ENCODE results near the gene CNOT3. TPM values are rescaled to one million over a fixed set of nuclear protein-coding genes. Genes with fewer than 3 reads are reported as not detected.
"Not testable (repeated sequence)": the region's sequence is repeated elsewhere in the genome, so short reads cannot be mapped to it uniquely, and the experiment has no call there.

The CNOT3 gene
- total RNA-seq, 1 donor from 2014 or later = 3.7 TPM

- no peak for FAIRE-seq
These were observed 51.7 kb downstream of the CNOT3 start, which contains the start of gene MBOAT7 for GRCh38 chr19:54189145-54189734. TSS of gene MBOAT7 (minus strand) at chr19:54189580. CDS start at chr19:54188508, 1,072 bp downstream.

GRCh38 chr19:54189735-54190502 lies 52.4 kb downstream of the CNOT3 start:
- DNase-seq (ENCODE audit: low spot score in 2 of 2) (peak in 1 of 2 donors; percentile 98), FAIRE-seq (peak; percentile 98)

More at GRCh38 chr19:54189145-54189734, 51.7 kb downstream of the CNOT3 start, which contains the start of gene MBOAT7:
- DNase-seq (ENCODE audit: low spot score in 2 of 2) = peak in 1 of 2 donors; percentile 98

GRCh38 chr19:54190503-54191010 lies 53.0 kb downstream of the CNOT3 start:
- DNase-seq (ENCODE audit: low spot score in 2 of 2) = peak; percentile 87 to 94
- peak; percentile 95 for FAIRE-seq

GRCh38 chr19:54191011-54191810 lies 53.6 kb downstream of the CNOT3 start, which contains the start of gene TSEN34:
TSS of gene TSEN34 (plus strand) at chr19:54191308. CDS start at chr19:54191365, 57 bp downstream.
- FAIRE-seq (no peak), DNase-seq (ENCODE audit: low spot score in 2 of 2) (peak; percentile 71 to 83)

GRCh38 chr19:54191811-54192453 lies 54.4 kb downstream of the CNOT3 start:
- no peak for FAIRE-seq
- no peak for DNase-seq (ENCODE audit: low spot score in 2 of 2)

GRCh38 chr19:54193011-54193410 lies 55.4 kb downstream of the CNOT3 start:
- DNase-seq (ENCODE audit: low spot score in 2 of 2) (no peak), FAIRE-seq (no peak)

GRCh38 chr19:54194463-54194862 lies 56.9 kb downstream of the CNOT3 start:
- not testable (repeated sequence) for DNase-seq (ENCODE audit: low spot score in 2 of 2); FAIRE-seq

GRCh38 chr19:54196536-54196935 lies 59.0 kb downstream of the CNOT3 start:
- DNase-seq (ENCODE audit: low spot score in 2 of 2) (no peak), FAIRE-seq (no peak)

- no peak for DNase-seq (ENCODE audit: low spot score in 2 of 2)
- FAIRE-seq = no peak
These were observed 59.6 kb downstream of the CNOT3 start for GRCh38 chr19:54197121-54197520.

- DNase-seq (ENCODE audit: low spot score in 2 of 2) (no peak), FAIRE-seq (no peak)
These were observed 61.8 kb downstream of the CNOT3 start for GRCh38 chr19:54199401-54199800.

GRCh38 chr19:54201172-54201701 lies 63.7 kb downstream of the CNOT3 start:
- no peak for DNase-seq (ENCODE audit: low spot score in 2 of 2)
- no peak for FAIRE-seq

- no peak for FAIRE-seq
These were observed 64.4 kb downstream of the CNOT3 start for GRCh38 chr19:54201980-54202379.

GRCh38 chr19:54203151-54203611 lies 65.6 kb downstream of the CNOT3 start:
- FAIRE-seq = no peak
- DNase-seq (ENCODE audit: low spot score in 2 of 2) = no peak

More at GRCh38 chr19:54201980-54202379, 64.4 kb downstream of the CNOT3 start:
- DNase-seq (ENCODE audit: low spot score in 2 of 2) = no peak

- FAIRE-seq (no peak), DNase-seq (ENCODE audit: low spot score in 2 of 2) (no peak)
These were observed 67.4 kb downstream of the CNOT3 start for GRCh38 chr19:54204767-54205468.

Other genes with a start within 250 kb of the CNOT3 start
- gene CACNG7, start 228.5 kb upstream of the CNOT3 start, total RNA-seq = 4.9 TPM
- gene CACNG8, start 174.8 kb upstream of the CNOT3 start, total RNA-seq = 4.1 TPM
- under 0.01 TPM for gene CACNG6, start 146.1 kb upstream of the CNOT3 start, total RNA-seq
- gene VSTM1, start 73.9 kb upstream of the CNOT3 start, total RNA-seq = not detected
- not detected for gene TARM1, start 56.4 kb upstream of the CNOT3 start, total RNA-seq
- not detected for gene OSCAR, start 37.0 kb upstream of the CNOT3 start, total RNA-seq
- 9.4 TPM for gene NDUFA3, start 34.9 kb upstream of the CNOT3 start, total RNA-seq
- 6.5 TPM for gene TFPT, start 22.1 kb upstream of the CNOT3 start, total RNA-seq
- gene PRPF31, start 22.0 kb upstream of the CNOT3 start, total RNA-seq = 25.3 TPM
- 7.3 TPM for gene LENG1, start 22.0 kb downstream of the CNOT3 start, total RNA-seq
- not detected for gene TMC4, start 35.4 kb downstream of the CNOT3 start, total RNA-seq
- gene MBOAT7, start 51.8 kb downstream of the CNOT3 start, total RNA-seq = 18.3 TPM
- gene TSEN34, start 53.5 kb downstream of the CNOT3 start, total RNA-seq = 33.4 TPM
- 2,066 TPM for gene RPS9, start 63.1 kb downstream of the CNOT3 start, total RNA-seq
- not detected for gene LILRB3, start 85.2 kb downstream of the CNOT3 start, total RNA-seq
- under 0.01 TPM for gene LILRA6, start 105.0 kb downstream of the CNOT3 start, total RNA-seq
- under 0.01 TPM for gene LILRB5, start 119.5 kb downstream of the CNOT3 start, total RNA-seq
- gene LILRB2, start 143.3 kb downstream of the CNOT3 start, total RNA-seq = not detected
- 0.82 TPM for gene LILRA5, start 175.4 kb downstream of the CNOT3 start, total RNA-seq
- under 0.01 TPM for gene LILRA4, start 201.4 kb downstream of the CNOT3 start, total RNA-seq
- 1.6 TPM for gene LAIR1, start 227.2 kb downstream of the CNOT3 start, total RNA-seq